NB4 (cell line): ENCODE data around the gene C5.

Source experiments
- DNase-seq: peaks from one replicate; pipeline ENCODE4 v3.0.0; 2010; ENCODE audit warnings: low read depth
- H3K4me3 ChIP-seq: one replicate; pipeline ENCODE4 v1.5.1; 2011; ENCODE audit warnings: mild to moderate bottlenecking, low read depth, low read length, moderate library complexity
- MYC ChIP-seq: IDR thresholded peaks from 2 replicates; pipeline ENCODE4 v1.6.1; 2011; ENCODE audit warnings: low read depth, low read length
- POLR2A ChIP-seq: IDR thresholded peaks from 2 replicates; pipeline ENCODE4 v1.6.1; 2011; ENCODE audit warnings: mild to moderate bottlenecking; ENCODE audit not compliant: insufficient read length; ENCODE audit errors: extremely low read depth
- TF ChIP-seq, protein P1 (sequence below): IDR thresholded peaks from one replicate; pipeline ENCODE4 v1.5.1; 2012; ENCODE audit warnings: low read depth, low read length
- TF ChIP-seq, protein P2 (sequence below): IDR thresholded peaks from 2 replicates; pipeline ENCODE4 v1.6.1; 2011; ENCODE audit warnings: low read depth, low read length

The C5 gene

GRCh38 chr9:121067640-121068039 is 17.6 kb upstream of the C5 start:
- TF ChIP-seq, protein P1, sequence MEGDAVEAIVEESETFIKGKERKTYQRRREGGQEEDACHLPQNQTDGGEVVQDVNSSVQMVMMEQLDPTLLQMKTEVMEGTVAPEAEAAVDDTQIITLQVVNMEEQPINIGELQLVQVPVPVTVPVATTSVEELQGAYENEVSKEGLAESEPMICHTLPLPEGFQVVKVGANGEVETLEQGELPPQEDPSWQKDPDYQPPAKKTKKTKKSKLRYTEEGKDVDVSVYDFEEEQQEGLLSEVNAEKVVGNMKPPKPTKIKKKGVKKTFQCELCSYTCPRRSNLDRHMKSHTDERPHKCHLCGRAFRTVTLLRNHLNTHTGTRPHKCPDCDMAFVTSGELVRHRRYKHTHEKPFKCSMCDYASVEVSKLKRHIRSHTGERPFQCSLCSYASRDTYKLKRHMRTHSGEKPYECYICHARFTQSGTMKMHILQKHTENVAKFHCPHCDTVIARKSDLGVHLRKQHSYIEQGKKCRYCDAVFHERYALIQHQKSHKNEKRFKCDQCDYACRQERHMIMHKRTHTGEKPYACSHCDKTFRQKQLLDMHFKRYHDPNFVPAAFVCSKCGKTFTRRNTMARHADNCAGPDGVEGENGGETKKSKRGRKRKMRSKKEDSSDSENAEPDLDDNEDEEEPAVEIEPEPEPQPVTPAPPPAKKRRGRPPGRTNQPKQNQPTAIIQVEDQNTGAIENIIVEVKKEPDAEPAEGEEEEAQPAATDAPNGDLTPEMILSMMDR = no peak
- TF ChIP-seq MYC = no peak
- TF ChIP-seq, protein P2, sequence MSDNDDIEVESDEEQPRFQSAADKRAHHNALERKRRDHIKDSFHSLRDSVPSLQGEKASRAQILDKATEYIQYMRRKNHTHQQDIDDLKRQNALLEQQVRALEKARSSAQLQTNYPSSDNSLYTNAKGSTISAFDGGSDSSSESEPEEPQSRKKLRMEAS = no peak
- no peak for TF ChIP-seq POLR2A
- no peak for DNase-seq
- no peak overlapping the region for H3K4me3 ChIP-seq

DNA sequence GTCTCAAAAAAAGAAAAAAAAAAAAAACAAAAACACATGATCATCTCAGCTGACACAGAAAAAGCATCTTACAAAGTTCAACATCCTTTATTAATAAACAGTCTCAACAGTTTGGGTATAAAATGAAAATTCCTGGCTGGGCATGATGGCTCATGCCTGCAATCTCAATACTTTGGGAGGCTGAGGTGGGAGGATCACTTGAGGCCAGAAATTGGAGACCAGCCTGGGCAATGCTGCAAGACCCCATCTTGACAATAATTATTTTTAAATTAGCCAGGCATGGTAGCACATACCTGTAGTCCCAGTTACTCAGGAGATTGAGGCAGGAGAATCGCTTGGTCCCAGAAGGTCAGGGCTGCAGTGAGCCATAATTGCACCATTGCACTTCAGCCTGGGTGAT is 16.8 kb upstream of the C5 start:
- no peak for DNase-seq
- H3K4me3 ChIP-seq = no peak overlapping the region
- TF ChIP-seq MYC (no peak), POLR2A (no peak)
- TF ChIP-seq, protein P1 = no peak
- TF ChIP-seq, protein P2 = no peak

- TF ChIP-seq, protein P1 = peak; percentile 63
- TF ChIP-seq POLR2A (no peak), MYC (no peak)
- TF ChIP-seq, protein P2 = no peak
- no peak overlapping the region for H3K4me3 ChIP-seq
- DNase-seq = peak; percentile 73
Observed at GRCh38 chr9:121059998-121060636, 10.0 kb upstream of the C5 start.

GRCh38 chr9:121059513-121059912 is 9.4 kb upstream of the C5 start:
- TF ChIP-seq, protein P1 = no peak
- TF ChIP-seq, protein P2 = no peak
- TF ChIP-seq MYC (no peak), POLR2A (no peak)
- no peak for DNase-seq
- H3K4me3 ChIP-seq = no peak overlapping the region

DNA sequence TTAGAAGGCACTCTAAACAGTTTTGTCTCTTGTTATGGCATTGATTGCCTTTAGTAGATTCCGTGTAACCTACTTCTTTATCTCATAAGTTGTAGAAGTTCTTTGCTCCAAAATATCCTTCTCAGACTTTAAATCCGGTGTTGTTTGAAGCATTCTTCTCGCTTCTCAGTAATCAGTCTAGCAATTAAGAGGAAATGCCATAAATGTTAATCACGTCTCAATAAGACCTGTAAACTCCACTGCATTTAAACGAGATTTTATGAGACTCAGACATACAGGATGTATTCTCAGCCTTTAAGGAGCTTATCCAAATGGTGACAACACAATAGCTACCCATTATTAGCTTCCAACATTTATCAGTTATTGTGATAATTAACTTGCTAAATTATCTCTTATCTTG is 7.7 kb upstream of the C5 start:
- no peak for DNase-seq
- TF ChIP-seq POLR2A = no peak
- TF ChIP-seq, protein P1 = no peak
- no peak for TF ChIP-seq MYC
- TF ChIP-seq, protein P2 = no peak
- H3K4me3 ChIP-seq = no peak overlapping the region
